AG04450 (cell line): ENCODE measurements around the gene PEX13. TPM values are rescaled to one million over a fixed set of nuclear protein-coding genes. Genes with fewer than 3 reads are reported as not detected.
"Not testable (repeated sequence)": the region's sequence is repeated elsewhere in the genome, so short reads cannot be mapped to it uniquely, and the experiment has no call there.

Experiments
- CTCF ChIA-PET: fragments of 300-600, 350-600 bp; formaldehyde crosslinking; extraction: SDS; loops from one replicate; lab custom pipeline; 2022; ENCODE audit warnings: antibody characterized with exemption, inconsistent platforms; lab: Charles Lee
- POLR2A ChIA-PET: fragments of 350-600 bp; formaldehyde crosslinking; extraction: SDS; loops from one replicate; lab custom pipeline; 2021; ENCODE audit warnings: antibody characterized with exemption, inconsistent platforms; lab: Yijun Ruan, JAX
- DNase-seq: peaks from one replicate; pipeline ENCODE4 v3.0.0-alpha.2; 2011; ENCODE audit warnings: low read depth, low spot score
- H3K27ac ChIP-seq: one replicate; pipeline ENCODE4 v1.5.1; 2012; ENCODE audit warnings: low read depth, low read length, control low read depth
- H3K27me3 ChIP-seq: one replicate; pipeline ENCODE4 v1.6.0; 2012; ENCODE audit warnings: low read length; ENCODE audit not compliant: control insufficient read depth, insufficient read depth
- H3K4me3 ChIP-seq: 2 replicates; pipeline ENCODE4 v1.5.1; 2011; ENCODE audit warnings: mild to moderate bottlenecking, low read depth, low read length, control low read depth
- H3K9me3 ChIP-seq: 2 replicates; pipeline ENCODE4 v1.5.1; 2012; ENCODE audit warnings: low read length; ENCODE audit not compliant: control insufficient read depth, insufficient read depth
- polyA plus RNA-seq: library from polyadenylated mRNA; depleted of rRNA; stranded (reverse); fragments of >200 nt; gene quantifications from 2 replicates; pipeline ENCODE4 v1.2.3, GENCODE V29; 2011
- TF ChIP-seq, protein P1 (sequence below): IDR thresholded peaks from 2 replicates; pipeline ENCODE4 v1.5.1; 2011; ENCODE audit warnings: low read depth, low read length, control low read depth, inconsistent platforms

Gene PEX13
- polyA plus RNA-seq, 1 experiment = 27.8 TPM

DNA sequence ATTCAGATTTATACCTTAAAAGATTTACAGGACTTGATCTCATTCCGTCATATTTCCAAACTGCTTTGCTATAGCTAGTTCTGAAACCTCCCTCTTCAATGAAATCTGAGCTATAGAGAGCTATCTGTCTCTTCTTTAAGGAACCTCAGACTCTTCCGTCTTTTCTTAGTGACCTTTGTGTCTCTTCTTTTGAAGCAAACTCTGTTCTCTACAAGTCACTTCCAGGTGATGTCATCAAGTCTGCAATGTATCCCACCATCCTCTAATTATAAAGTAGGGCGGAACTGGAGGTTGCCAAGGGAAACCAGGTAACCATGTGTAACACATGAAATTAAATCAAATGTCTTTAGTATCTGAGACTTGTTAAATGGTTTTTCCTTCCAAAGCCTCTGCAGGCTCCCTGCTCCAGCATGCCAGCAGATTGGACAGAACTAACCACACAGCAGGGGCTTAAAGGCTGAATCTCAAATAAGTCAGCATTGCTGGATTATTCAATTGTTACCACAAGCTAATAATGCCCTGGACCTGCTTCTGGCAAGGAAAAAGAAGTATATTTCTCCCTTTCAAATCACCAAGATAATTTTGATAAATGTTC lies 41.2 kb upstream of the PEX13 start:
- Histone ChIP-seq H3K4me3 (no peak overlapping the region), H3K27ac (no peak overlapping the region), H3K9me3 (peaks cover 5% of the 10 kb centered on the region; the same call in 1 of the 2 replicates), H3K27me3 (no peaks in the 10 kb centered on the region)
- no peak for DNase-seq
- ChIA-PET CTCF (no interaction called here), POLR2A (interaction anchor here (0.5 kb wide), 1 partner anchor 169 kb away, joined by 3 read pairs; no protein-coding TSS in a partner anchor)
- TF ChIP-seq, protein P1, sequence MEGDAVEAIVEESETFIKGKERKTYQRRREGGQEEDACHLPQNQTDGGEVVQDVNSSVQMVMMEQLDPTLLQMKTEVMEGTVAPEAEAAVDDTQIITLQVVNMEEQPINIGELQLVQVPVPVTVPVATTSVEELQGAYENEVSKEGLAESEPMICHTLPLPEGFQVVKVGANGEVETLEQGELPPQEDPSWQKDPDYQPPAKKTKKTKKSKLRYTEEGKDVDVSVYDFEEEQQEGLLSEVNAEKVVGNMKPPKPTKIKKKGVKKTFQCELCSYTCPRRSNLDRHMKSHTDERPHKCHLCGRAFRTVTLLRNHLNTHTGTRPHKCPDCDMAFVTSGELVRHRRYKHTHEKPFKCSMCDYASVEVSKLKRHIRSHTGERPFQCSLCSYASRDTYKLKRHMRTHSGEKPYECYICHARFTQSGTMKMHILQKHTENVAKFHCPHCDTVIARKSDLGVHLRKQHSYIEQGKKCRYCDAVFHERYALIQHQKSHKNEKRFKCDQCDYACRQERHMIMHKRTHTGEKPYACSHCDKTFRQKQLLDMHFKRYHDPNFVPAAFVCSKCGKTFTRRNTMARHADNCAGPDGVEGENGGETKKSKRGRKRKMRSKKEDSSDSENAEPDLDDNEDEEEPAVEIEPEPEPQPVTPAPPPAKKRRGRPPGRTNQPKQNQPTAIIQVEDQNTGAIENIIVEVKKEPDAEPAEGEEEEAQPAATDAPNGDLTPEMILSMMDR = no peak

DNA sequence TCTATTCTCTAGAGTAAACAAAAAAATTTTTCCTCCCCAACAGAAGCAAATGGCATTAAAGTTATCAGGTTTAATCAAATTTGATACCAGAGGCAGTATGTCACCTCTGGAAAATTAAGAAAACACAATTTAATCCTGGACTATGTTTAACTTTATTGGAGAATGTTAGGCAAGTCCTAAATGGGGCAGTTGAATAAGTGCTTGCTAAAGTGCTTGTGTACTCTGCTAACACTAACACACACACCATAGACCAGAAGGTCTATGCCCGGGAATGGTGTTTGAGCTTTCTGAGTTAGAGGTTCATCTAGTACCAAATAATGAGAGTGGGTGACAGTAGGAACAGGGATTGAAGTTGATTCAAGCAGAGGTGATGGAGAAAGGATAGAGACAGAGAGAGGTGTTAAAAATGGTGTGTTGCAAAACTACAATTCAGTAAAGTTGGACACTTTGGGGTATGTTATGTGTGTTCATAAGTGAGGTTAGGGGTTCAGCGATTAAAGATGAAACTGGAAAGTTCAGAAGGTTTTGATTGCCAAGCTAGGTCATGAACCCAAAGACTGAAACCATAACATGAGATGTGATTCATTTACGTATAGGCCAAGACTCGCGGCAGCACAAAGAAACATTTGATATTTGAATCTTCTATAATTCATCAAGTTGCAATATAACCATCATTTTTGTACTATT lies 40.5 kb upstream of the PEX13 start:
- no peak for DNase-seq
- POLR2A ChIA-PET = no interaction called here

DNA sequence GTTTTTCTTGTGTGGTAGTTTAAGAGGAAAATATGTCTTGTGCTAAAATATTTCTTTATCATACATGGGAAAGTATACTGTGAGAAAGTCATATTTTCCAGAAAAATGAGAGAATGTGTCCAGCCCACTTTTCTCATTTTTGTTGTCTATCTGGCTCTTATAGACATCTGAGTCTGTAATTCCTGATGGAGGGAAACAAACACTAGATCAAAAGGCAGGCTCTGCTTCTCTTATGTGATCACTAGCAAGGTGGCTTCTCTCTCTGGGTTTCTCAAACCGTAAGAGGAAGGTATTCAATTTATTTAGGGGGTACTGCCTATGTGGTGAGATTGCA lies 40.0 kb upstream of the PEX13 start:
- TF ChIP-seq, protein P1 = no peak
- ChIA-PET CTCF (no interaction called here), POLR2A (no interaction called here)
- Histone ChIP-seq H3K4me3 (no peak overlapping the region), H3K27me3 (no peaks in the 10 kb centered on the region), H3K27ac (no peak overlapping the region), H3K9me3 (peaks cover 5% of the 10 kb centered on the region; the same call in 1 of the 2 replicates)
- DNase-seq = no peak

More for the DNA sequence above, 40.5 kb upstream of the PEX13 start:
- Histone ChIP-seq H3K9me3 (peaks cover 5% of the 10 kb centered on the region; the same call in 1 of the 2 replicates), H3K4me3 (no peak overlapping the region), H3K27me3 (no peaks in the 10 kb centered on the region), H3K27ac (no peak overlapping the region)
- TF ChIP-seq, protein P1 = no peak
- CTCF ChIA-PET = no interaction called here

DNA sequence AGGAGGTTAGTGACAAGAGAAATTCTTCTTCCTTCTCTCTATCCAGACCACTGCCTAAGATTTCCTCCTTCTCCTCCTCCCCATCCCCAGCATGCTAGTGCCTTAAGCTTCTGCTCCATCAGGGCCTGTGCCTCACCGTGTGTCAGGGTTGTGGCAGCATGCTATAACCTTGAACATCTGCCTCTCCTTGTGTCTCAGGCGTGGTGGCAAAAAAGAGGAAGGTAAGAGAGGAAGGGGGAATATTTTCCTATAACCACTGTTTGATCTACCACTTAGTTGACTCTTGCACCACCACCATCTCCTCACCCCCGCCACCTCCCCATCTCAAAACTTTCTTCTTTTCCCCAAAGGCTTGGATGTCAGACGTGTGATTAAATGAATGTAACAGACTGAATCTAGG lies 38.3 kb upstream of the PEX13 start:
- TF ChIP-seq, protein P1 = no peak
- Histone ChIP-seq H3K27me3 (no peaks in the 10 kb centered on the region), H3K4me3 (no peak overlapping the region), H3K9me3 (peaks cover 3% of the 10 kb centered on the region; the same call in 1 of the 2 replicates), H3K27ac (no peak overlapping the region)
- no peak for DNase-seq
- ChIA-PET POLR2A (no interaction called here), CTCF (no interaction called here)

DNA sequence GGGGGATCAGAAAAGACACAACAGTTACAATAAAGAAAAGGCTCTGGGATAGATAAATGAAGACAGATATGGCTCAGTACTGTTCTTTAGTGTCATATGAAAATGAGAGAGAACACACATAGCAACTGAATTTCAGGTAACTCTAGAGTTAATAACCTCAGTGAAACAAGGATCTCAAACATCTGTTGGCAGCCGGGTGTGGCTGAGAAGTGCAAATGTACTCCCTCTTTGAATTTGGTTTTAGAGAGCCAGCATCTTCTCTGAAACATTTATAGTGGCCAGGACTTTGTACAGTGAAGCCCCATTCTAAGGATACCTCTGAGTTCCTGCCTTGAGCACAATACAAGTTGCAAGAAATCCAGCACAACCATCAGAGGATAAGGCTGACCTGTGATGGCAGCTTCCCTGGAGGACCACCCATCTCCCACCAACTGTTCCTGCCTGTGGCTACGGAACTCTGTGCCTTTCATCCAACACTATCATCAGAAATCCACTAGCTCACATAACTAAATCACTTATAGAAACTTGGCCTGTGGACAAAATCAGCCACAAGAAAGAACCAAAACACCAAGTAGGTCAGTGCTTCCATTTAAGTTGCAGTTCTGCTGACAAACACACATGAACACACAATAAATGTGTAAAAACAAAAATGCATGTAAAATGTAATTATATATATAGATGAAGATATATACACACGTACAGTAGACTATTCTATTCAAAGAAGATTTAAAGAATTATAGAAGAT lies 37.3 kb upstream of the PEX13 start:
- TF ChIP-seq, protein P1 = no peak
- Histone ChIP-seq H3K27me3 (no peaks in the 10 kb centered on the region), H3K27ac (no peak overlapping the region), H3K9me3 (no peaks in the 10 kb centered on the region), H3K4me3 (no peak overlapping the region)
- no peak for DNase-seq
- ChIA-PET POLR2A (no interaction called here), CTCF (no interaction called here)

DNA sequence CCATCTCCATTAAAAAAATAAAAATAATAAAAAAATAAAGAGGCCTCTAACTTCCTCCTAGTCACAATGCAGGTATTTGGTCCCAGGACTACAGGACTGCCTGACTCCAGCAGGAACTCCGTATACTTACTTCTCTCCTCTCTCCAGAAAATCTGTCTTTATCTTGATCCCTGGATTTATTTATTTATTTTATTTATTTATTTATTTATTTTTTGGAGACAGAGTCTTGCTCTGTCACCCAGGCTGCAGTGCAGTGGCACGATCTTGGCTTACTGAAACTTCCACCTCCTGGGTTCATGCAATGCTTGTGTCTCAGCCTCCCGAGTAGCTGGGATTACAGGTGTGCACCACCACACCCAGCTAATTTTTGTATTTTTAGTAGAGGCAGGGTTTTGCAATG lies 35.5 kb upstream of the PEX13 start:
- H3K4me3 ChIP-seq, POLR2A ChIA-PET: not testable (repeated sequence)

More for the DNA sequence above, 35.5 kb upstream of the PEX13 start:
- DNase-seq, H3K27ac ChIP-seq, H3K9me3 ChIP-seq, H3K27me3 ChIP-seq: not testable (repeated sequence)
- CTCF ChIA-PET = interaction anchor here (1.3 kb wide), 1 partner anchor 17 kb away, joined by 5 read pairs; no protein-coding TSS in a partner anchor
